Tibial nerve (tissue), 3 donors: ENCODE measurements around the gene DLGAP1.

Experiments
- EP300 ChIP-seq, 2 donors: sonication (generic); formaldehyde crosslinking; IDR thresholded peaks; one replicate each; pipeline ENCODE4 v1.6.1; 2017; ENCODE audit warnings: antibody characterized with exemption in 2 of 2, mild to moderate bottlenecking in 1 of 2
- POLR2A ChIP-seq, 2 donors: fragments of 450-650 bp; IDR thresholded peaks; one replicate each; pipeline ENCODE4 v1.6.1; 2017; ENCODE audit warnings: antibody characterized with exemption in 2 of 2, mild to moderate bottlenecking in 2 of 2, moderate library complexity in 2 of 2

DNA sequence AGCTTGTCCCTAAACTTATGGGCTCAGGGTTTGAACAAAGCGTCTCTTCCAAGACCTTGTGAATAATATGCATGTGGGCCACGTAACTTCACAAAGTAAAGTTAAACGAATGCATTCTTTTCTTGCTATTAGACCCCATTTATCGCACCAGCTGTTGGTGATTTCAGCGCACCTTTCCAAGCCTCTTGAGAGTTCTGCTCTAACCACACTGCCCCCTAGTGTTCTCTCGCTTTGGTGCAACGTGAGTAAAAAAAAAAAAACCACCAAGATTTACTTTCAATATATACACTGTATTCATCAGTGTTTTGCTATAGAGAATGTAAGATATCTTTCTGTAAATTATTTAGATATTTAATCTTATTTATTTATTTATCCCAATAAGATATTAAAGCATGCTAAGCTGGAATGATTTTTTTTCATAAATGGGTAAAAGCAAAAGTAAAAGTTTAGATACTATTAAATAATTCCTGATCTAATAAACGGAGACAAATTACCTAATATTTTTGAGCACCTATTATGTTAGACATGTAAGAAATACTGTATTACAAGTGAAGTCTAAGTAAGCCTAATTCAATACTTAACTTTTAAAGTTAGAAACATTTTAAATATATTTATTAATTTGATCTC is 459.5 kb downstream of the DLGAP1 start:
- TF ChIP-seq POLR2A (IDR thresholded peaks at IDR 0.05) = no peak
- TF ChIP-seq EP300 (IDR thresholded peaks at IDR 0.05) = no peak
